Measurements from ENCODE around the gene ETS2.

ETS2 gene

DNA sequence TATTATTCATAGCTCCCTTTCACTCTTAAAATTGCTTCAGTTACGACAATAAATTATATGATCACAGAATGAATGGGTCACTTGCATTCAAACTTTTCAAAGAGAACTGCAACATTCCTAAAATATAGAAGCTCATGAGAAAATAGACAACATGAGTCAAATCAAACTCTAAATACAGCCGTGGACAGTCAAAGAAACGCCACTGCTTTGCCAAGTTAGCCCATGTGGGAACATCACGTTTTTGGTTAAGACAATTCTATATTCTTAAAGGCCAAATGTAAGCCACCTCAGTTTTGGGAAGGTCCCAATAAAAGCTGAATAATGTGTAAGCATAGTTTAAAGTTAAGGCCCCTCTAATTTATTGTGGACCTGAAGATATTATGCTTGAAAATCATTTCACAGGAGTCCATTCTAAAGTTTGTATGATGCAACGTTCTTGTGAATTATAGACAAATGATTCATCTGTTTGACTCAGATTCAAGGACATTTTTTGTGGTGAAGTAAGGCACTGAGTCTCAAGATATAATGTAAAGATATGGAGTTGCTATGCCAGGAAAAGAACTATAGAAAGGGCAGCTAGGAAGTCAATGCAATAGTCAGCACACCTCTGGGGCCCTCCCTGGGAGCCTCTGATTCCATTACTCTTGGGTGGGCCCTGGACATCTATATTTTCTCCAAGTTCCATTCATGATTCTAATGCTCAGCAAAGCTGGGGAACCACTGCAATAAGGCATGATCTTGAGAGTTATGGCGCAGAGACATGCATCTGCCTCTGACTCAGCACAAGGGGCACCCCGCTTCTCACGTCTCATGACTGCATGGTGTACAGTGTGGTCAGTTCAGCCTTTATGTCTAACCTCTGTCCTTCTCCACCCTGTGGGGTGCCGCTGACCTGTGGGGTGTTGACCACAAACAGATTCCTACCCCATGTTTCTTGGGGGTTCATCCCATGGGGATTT lies 33.9 kb downstream of the ETS2 start:
- H3K4me3 ChIP-seq (replicated peaks; ENCODE audit: low read depth, low read length), result no peak overlapping the region
- DNase-seq (ENCODE audit: extremely low read depth, insufficient read length), result no peak

GRCh38 chr21:38840456-38841300 lies 34.9 kb downstream of the ETS2 start:
- TF ChIP-seq, protein P1, sequence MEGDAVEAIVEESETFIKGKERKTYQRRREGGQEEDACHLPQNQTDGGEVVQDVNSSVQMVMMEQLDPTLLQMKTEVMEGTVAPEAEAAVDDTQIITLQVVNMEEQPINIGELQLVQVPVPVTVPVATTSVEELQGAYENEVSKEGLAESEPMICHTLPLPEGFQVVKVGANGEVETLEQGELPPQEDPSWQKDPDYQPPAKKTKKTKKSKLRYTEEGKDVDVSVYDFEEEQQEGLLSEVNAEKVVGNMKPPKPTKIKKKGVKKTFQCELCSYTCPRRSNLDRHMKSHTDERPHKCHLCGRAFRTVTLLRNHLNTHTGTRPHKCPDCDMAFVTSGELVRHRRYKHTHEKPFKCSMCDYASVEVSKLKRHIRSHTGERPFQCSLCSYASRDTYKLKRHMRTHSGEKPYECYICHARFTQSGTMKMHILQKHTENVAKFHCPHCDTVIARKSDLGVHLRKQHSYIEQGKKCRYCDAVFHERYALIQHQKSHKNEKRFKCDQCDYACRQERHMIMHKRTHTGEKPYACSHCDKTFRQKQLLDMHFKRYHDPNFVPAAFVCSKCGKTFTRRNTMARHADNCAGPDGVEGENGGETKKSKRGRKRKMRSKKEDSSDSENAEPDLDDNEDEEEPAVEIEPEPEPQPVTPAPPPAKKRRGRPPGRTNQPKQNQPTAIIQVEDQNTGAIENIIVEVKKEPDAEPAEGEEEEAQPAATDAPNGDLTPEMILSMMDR (IDR thresholded peaks at IDR 0.05; ENCODE audit: insufficient read depth, low read length, poor library complexity, severe bottlenecking), result no peak

More for the DNA sequence above, 33.9 kb downstream of the ETS2 start:
- Histone ChIP-seq H3K36me3 (ENCODE audit: control insufficient read depth, insufficient read depth, low read length) (no peaks in the 10 kb centered on the region), H3K27me3 (replicated peaks; ENCODE audit: control insufficient read depth, insufficient read depth, low read length) (peaks cover 1% of the 10 kb centered on the region; the same call in 1 of the 2 replicates)
- TF ChIP-seq, protein P1 (IDR thresholded peaks at IDR 0.05; ENCODE audit: insufficient read depth, low read length, poor library complexity, severe bottlenecking), result no peak

GRCh38 chr21:38841472-38841871 lies 35.7 kb downstream of the ETS2 start:
- TF ChIP-seq, protein P1 (IDR thresholded peaks at IDR 0.05; ENCODE audit: insufficient read depth, low read length, poor library complexity, severe bottlenecking), result no peak
- H3K27me3 ChIP-seq (replicated peaks; ENCODE audit: control insufficient read depth, insufficient read depth, low read length), result peaks cover 1% of the 10 kb centered on the region; the same call in 1 of the 2 replicates
- DNase-seq (ENCODE audit: extremely low read depth, insufficient read length), result no peak
- H3K4me3 ChIP-seq (replicated peaks; ENCODE audit: low read depth, low read length), result no peak overlapping the region
- H3K36me3 ChIP-seq (ENCODE audit: control insufficient read depth, insufficient read depth, low read length), result no peaks in the 10 kb centered on the region

More at GRCh38 chr21:38840456-38841300, 34.9 kb downstream of the ETS2 start:
- Histone ChIP-seq H3K4me3 (replicated peaks; ENCODE audit: low read depth, low read length) (no peak overlapping the region), H3K36me3 (ENCODE audit: control insufficient read depth, insufficient read depth, low read length) (no peaks in the 10 kb centered on the region), H3K27me3 (replicated peaks; ENCODE audit: control insufficient read depth, insufficient read depth, low read length) (peaks cover 1% of the 10 kb centered on the region; the same call in 1 of the 2 replicates)
- DNase-seq (ENCODE audit: extremely low read depth, insufficient read length), result no peak

- TF ChIP-seq, protein P1 (IDR thresholded peaks at IDR 0.05; ENCODE audit: insufficient read depth, low read length, poor library complexity, severe bottlenecking), result no peak
- Histone ChIP-seq H3K4me3 (replicated peaks; ENCODE audit: low read depth, low read length) (no peak overlapping the region), H3K27me3 (replicated peaks; ENCODE audit: control insufficient read depth, insufficient read depth, low read length) (peaks cover 1% of the 10 kb centered on the region; the same call in 1 of the 2 replicates), H3K36me3 (ENCODE audit: control insufficient read depth, insufficient read depth, low read length) (no peaks in the 10 kb centered on the region)
- no peak for DNase-seq (ENCODE audit: extremely low read depth, insufficient read length)
These were observed 36.4 kb downstream of the ETS2 start for GRCh38 chr21:38842079-38842478.

DNA sequence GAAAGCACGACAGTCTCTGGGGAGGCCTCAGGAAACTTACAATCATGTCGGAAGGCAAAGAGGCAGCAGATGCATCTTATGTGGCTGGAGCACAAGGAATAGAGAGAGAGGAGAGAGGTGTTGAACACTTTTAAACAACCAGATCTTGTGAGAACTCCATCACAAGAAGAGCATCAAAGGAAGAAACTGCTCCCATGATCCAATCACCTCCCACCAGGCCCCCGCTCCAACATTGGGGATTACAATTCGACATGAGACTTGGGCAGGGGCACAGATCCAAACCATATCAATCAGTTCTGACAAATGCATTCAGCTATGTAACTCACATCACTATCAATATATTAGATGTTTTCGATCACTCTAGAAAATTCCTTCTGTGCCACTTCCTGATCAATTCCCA lies 37.6 kb downstream of the ETS2 start:
- Histone ChIP-seq H3K36me3 (ENCODE audit: control insufficient read depth, insufficient read depth, low read length) (no peaks in the 10 kb centered on the region), H3K4me3 (replicated peaks; ENCODE audit: low read depth, low read length) (no peak overlapping the region), H3K27me3 (replicated peaks; ENCODE audit: control insufficient read depth, insufficient read depth, low read length) (peaks cover 1% of the 10 kb centered on the region)
- TF ChIP-seq, protein P1 (IDR thresholded peaks at IDR 0.05; ENCODE audit: insufficient read depth, low read length, poor library complexity, severe bottlenecking), result no peak
- DNase-seq (ENCODE audit: extremely low read depth, insufficient read length), result no peak
